NOMO-1 (cell line): ENCODE measurements around the gene RFXANK.
A peak's percentile ranks its signal among the peaks of the same experiment; 100 is the strongest.
"Not testable (repeated sequence)": the region's sequence is repeated elsewhere in the genome, so short reads cannot be mapped to it uniquely, and the experiment has no call there.

Experiments used
- DNase-seq, 2 experiments: peaks; one replicate each; lab custom pipeline; 2025; ENCODE audit not compliant: unreplicated experiment in 2 of 2; lab: John Stamatoyannopoulos, UW

Gene RFXANK

DNA sequence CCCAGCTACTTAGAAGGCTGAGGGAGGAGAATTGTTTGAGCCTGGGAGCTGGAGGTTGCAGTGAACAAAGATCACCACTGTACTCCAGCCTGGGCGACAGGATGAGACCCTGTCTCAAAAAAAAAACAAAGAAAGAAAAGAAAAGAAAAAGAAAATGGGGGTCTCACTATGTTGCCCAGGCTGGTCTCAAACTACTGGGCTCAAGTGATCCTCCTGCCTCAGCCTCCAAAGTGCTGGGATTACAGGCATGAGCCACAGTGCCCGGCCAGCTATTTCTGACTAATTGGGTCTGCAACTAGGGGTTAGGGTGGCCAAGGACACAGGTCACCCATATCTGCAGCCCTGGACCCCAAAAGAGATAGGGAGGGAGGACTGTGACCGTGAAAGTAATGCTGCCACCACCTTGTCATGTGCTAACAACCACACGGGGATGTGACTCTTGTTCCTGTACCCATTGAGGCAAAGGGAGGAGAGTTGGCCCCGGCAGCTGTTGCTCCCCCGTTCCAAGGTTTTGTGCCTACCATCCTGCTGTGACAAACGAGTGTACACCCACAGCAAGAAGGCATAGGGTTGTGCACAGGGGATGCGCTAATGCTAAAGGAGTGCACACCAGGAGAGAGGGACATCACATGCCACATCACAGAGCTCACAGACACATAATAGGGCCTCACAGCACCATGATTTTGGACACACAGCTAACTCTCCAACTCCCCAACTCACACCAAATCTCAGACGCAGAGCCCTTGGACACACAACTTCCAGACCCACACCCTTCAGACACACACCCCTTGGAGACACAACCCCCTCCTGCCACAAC is 22.6 kb upstream of the RFXANK start:
- no peak for DNase-seq

DNA sequence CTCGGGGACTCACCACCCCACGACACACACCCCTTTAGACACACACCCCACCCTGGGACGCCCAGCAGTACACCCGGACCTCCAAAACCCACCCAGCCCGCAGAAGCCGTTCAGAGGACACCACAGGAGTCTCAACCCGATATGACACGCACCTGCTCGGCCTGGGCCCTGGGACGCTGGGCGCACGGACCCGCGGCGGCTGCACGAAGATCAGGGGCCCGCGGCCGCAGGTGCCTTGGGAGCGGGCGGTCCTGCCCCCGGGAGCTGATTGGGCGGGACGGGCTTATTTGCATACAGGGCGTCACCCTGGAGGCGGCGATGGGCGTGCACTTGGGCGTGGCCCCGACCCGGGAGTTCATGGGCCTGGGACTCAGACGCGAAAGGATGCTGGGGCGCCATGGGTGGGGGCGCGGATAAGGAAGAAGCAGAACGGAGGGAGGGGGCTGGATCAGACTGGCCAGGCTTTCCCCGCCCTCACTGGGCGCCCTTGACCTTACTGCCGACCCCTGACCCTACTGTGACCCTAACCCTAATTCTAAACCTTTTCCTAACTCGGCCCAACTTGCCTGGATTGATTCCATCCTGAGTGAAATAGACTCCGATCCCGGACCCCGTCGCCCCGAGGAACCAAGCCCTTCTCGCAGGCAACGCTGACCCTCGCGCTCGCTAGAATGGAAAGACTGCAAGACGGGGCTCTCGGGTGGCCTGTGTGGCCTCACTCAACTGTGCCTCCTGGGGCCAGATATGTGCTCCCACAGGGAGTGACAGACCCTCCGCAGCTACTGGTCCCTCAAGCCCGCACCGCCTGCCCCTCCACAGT is 21.8 kb upstream of the RFXANK start, which contains the start of gene MEF2B:
Gene MEF2B (minus strand): TSS at position 211 of the 820 bp plus-strand sequence. CDS start 19,528 bp downstream, outside the sequence.
- peak in 1 of 2 experiments; percentile 16 for DNase-seq

DNA sequence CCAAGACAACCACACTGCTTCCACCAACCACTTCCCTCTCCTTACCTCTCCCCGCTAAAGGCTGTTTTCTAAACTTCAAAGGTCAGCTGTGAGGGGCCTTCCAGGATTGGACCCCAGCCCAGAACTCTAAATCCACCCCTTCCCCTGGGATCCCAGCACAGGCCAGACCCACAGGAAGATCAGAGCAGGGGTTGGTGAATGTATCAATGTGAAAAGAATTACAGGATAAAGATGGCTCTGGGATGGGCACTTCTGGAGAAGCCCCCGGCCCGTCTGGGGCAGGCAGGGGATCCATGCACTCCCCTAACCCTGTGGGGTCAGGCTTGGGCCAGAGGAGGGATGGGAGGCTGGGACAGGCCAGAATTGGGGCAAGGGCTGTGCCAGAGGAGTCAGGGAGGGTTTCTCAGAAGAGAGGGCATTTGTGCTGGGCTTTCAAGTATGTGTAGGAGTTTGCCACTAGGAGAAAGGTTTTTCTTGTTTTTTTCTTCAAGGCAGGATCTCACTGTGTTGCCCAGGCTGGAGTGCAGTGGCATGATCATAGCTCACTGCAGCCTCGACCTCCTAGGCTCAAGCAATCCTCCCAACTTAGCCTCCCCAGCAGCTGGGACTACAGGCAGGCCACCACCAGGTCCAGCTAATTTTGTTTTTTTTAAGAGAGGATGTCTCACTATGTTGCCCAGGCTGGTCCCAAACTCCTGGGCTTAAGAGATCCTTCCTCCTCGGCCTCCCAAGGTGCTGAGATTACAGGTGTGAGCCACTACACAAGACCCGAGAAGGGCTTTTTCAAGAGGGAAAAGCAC is 21.0 kb upstream of the RFXANK start:
- no peak for DNase-seq

DNA sequence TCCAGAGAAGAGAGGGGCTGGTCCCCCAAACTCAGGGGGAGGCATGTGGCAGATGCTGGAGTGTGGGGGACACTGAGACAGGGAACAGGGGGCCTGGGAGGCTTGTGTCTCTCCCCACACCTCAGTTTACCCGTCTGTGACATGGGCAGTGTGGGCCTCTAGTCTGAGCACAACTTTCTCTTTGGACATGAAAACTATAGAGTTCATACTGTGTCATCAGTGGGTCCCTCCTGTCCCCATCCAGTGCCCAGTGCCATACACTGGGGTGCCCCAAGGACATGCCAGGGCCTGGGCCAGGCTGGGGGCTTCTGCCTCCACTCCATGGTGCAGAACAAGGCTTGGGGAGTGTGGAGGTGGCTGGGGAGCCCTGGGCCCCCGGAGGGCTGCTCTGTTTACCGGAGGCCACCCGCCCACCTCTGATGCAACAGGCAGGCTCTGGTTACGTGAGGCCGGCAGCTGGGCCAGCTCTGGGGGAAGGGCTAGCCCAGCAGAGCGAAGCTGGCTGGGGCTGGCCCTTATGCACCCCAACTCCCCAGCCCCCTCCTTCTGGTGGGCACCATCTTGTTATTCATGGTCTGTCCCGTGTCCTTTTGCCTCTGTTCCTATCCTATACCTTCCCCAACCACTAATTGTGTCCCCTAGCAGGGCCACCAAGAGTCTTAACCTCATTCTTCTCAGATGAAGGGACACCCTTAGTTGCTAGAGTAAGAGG is 20.1 kb upstream of the RFXANK start:
- peak; percentile 33 to 64 for DNase-seq

DNA sequence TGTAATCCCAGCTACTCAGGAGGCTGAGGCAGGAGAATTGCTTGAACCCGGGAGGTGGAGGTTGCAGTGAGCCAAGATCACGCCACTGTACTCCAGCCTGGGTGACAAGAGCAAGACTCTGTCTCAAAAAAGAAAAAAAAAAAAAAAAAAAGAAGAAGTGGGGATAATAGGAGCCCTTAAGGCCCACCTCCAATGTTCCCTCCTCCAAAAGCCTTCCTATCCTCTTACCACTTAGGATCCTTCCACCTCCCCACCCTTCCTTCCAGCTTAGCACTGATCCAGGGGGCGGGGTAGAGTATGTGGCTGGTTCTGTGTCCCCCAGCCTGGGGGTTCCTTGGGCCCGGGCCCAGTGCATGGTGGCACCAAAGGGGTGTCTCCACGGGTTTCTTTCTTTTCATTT is 18.8 kb upstream of the RFXANK start:
- not testable (repeated sequence) for DNase-seq

DNA sequence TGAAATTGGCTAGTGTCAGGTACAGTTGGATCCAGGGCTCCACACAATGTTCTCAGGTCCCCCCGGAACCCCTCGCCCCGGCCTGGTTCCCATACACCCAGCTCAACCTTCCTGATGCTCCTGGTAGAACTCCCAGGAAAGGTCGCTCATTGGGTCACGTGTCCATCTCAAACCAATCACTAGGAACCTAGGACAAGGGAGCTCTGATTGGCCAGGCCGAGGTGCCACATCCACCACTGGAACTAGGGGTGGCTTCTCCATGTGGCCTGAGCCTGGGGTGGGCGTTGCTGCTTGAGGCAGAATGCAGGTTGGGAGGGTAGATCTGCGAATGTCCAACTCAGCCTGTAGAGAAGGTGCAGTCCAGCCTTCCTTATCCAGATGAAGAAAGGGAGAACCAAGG is 15.1 kb upstream of the RFXANK start:
- DNase-seq, result no peak

DNA sequence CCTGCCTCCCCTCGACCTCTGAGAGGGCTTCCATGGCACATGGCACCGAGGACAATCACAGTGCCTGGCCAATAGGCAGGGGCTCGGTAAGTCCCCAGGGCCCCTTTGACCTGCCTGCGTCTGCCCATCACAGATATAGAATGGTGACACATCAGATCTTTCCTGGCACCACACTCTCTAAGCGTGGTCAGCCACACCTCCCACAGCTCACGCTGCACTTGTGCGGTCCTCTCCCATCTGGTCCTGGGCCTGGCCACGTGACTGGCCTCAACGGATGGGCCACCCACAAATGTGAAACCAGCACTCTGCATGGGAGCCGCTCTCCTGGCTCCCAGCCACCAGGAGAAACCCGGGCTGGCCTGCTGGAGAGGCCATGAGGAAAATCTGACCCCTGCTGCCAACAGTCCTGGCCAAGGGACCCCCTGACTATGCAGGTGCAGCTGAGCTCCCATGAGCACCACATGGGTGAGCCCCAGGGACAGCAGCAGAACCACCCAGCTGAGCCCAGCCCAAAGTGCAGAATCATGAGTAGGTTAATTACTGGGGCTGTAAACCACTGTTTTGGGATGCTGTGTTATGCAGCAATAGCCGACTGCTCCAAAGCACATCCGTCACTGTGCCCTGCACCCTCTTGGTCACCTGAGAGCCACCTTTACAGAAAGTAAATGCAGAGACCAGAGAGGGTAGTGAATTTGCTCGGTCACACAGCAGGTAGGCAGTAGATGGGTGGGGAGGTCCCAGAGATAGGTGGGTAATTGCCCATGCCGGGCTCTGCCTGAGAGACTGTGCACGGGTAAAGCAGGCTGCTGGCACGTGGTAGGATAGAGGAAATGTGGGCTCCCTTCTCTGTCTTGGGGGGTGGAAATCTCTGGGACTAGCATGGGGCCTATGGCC is 12.3 kb upstream of the RFXANK start:
- no peak for DNase-seq

DNA sequence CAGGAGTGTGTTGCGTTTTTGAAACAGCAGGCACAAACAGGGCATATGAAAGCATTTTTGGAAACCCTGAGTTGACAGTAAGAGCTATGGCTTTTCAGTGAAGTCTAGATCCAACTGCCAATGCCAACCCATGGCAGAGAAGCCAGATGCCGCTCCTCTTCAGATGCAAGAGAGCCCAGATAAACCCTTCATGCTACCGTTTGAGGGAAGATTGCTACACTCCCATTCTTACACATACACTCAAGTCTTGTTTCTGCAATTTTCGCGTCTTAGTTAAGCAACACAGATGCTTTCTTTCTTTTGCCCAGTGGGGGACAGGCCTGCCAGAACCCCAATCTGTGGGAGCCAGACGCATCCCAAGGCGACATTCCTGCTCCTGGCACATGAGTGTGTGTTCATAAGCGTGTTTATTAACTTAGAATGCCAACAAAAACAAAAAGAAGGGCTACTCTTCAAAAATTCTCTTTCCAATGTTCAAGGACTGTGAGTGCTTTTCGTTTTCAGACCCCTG is 10.5 kb upstream of the RFXANK start:
- no peak for DNase-seq

DNA sequence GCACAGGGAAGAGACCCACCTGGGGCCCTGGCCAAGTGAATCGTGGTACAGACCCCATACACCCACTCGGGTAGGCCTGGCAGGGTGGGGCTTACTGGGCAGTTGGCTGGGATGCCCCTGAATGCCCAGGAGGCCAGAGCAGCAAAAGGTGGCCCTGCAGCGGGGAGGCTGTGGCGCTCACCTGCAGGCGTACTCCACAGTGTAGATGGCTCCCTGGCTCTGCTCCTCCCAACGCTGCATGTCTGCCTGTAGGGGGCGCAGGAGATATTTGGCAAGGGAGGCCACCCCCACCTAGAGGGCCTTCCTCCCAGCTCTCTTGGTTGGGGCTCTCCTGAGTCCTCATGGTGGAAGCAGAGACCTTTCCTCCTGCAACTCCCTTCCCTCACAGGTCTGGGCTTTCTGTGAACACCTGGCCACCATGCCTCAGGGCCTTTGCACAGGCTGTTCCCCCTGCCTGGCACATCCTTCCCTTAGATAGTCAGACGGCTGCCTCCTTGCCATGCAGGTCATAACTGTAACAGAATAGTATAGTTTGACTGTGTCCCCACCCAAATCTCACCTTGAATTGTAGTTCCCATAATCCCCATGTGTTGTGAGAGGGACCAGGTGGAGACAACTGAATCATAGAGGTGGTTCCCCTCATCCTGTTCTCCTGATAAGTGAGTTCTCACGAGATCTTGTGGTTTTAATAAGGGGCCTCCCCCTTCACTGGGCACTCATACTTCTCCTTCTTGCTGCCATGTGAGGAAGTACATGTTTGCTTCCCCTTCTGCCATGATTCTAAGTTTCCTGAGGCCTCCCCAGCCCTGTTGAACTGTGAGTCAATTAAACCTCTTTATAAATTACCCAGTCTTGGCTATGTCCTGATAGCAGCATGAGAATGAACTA is 6.0 kb upstream of the RFXANK start:
- DNase-seq, result peak in 1 of 2 experiments; percentile 30

DNA sequence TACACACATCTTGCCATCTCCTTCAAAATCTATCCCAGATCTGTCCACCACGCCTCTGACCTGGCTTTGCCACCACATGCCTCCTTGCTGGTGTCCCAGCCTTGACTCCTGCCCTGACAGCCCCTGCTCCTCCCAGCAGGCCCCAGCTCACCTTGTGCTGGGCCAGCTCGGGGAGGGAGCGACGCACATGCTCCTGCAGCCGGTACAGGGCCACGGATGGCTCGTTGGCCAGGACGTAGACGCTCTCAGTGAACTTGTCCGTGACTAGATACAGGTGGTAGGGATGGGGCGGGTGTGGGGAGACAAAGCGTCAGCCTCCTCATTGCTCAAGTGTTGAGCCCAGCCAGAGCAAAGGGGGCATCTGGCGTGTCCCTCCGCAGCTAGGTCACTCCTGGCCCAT is 5.3 kb upstream of the RFXANK start:
- DNase-seq, result no peak

DNA sequence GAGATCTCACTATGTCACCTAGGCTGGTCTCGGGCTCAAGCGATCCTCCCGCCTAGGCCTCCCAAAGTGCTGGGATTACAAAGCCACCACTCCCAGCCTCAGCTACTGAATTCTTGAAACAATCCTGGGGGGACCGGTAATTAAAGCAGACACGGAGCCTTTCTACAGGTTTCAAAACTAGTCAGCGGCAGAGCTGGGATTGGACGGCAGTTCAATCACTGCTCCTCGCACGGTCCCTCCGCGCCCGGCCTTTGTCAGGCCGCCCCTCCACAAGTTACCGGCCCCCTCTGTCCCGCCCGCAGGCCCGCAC is 335 bp upstream of the RFXANK start:
- DNase-seq, result no peak

DNA sequence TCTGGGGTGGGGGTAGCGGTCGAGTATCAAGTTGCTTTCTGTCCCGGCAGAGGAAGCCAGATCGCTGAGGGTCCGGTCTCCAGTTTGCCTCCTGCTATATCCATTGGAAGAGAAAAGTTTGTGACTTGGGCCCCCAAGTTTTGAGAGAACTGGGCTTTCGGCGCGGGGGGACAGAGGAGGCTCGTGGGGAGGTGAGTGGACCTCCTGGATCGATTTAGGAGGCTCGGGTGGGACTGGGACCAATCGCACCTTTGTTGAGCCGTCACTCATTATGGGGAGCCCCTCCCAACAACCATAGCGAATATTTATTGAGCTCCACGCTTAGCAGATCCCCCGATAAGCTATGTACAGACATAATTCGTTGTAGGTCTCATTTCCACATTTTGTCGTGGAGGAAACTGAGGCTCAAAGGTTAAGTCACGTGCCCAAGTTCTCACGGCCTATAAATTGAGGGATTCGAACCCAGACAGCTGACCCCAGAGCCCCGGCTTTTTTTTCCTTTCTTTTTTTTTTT is 909 bp downstream of the RFXANK start:
- no peak for DNase-seq

DNA sequence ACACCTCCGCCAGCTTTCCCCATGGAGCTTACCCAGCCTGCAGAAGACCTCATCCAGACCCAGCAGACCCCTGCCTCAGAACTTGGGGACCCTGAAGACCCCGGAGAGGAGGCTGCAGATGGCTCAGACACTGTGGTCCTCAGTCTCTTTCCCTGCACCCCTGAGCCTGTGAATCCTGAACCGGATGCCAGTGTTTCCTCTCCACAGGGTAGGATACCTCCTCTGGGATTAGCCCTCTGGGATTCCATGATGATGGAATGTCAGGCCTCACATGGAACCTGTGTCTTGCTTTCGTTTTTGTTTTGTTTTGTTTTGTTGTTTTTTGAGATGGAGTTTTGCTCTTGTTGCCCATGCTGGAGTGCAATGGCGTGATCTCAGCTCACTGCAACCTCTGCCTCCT is 1.9 kb downstream of the RFXANK start:
- DNase-seq, result no peak

DNA sequence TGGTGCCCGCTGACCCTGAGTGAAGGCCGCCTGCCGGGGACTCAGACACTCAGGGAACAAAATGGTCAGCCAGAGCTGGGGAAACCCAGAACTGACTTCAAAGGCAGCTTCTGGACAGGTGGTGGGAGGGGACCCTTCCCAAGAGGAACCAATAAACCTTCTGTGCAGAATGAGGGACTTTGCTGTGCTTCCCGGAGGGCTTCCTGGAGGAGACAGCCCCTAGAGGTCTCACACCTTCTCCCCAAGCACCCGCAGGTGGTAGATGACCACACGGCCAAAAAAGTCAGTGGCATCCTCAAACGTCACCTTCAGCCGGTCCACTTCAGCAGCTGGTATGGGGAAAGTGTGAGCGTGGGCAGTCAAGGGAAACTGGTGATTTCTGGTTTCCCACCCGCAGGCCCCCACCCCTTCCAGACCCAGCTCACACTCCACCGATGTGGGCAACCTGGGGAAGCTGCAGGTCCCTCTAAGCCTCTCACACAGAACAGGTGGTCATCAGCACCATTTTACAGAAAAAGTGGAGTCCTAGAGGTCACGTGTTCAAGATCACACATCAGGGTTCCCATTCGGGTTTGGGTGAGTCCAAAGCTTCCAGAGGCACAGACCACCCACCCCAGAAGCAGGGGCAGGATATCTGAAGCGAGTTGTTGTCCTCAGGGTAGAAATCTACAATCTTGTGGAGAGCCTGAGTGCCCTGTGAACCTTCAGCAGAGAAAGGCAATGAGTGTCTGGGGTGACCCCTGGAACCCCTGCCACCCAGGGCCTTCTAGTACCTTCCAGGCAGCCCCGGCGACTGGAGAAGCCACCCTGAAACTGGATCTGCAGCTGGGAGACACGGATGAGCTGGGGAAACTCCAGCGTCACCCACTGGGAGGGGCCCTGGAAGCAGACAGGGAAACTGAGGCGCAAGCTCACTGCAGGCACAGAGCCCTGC is 9.9 kb downstream of the RFXANK start:
- no peak for DNase-seq

DNA sequence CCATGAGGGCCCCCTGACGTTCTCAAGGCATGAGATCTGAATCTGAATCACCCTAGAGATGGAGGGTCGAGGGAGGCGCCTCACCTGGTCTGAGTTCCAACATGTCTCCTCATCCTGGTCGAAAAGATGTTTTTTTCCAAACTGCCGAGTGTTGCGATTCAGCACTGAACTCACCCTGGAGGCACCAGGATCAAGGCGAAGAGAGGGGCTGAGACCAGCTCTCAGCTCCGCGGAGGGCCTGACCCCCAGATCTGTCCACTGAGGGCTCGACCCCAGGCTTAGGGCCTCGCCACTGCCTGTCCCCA is 10.6 kb downstream of the RFXANK start:
- no peak for DNase-seq

DNA sequence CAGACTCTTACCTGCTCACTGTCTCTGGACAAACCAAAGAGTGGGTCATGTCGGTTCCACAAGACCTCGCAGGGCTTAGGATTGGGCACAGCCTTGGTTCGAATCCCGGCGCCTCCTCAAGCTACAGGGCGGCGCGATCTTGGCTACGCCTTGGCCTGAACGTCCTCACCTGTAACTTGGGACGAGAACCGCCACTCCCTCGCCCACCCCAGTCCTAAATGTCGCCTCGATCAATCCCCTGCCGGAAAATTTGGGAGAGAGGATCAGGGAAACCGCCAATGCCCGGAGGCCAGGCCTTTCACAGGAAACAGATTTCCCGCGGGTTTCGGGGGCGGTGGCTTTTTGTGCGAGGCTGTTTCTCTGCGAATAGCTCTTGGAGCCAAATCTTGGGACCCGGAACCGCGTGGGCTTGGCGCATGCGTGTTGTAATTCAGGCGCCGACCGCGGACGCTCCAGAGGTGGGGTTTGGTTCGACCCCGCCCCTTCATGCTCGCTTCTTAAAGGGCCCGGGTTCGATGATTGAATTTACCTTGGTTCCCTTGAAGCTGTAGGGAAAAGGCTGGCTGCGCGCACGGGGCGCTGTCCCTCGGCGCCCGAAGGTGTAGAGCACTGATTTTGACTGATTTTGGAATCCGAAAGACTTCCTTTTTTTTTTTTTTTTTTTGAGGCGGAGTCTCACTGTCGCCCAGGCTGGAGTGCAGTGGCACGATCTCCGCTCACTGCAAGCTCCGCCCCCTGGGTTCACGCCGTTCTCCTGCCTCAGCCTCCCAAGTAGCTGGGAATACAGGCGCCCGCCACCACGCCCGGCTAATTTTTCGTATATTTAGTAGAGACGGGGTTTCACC is 11.2 kb downstream of the RFXANK start, which contains the start of gene NR2C2AP:
Gene NR2C2AP (minus strand): TSS at position 403 of the 845 bp plus-strand sequence. CDS start 354 bp downstream, at position 49.
- DNase-seq, result peak; percentile 90 to 93
